Endothelial cell of umbilical vein (primary cell): ENCODE results near the gene EPN3. TPM values are rescaled to one million over a fixed set of nuclear protein-coding genes. Genes with fewer than 3 reads are reported as not detected.

Source experiments
- BruUV-seq: library from RNA; stranded (reverse); fragments of 400-500 nt; replicated peaks from 2 replicates; lab custom pipeline; 2021; lab: Mats Ljungman, UMichigan
- CTCF ChIA-PET: fragments of 300-600, 350-600 bp; sonication (Branson Sonifier 250); formaldehyde crosslinking; loops from one replicate; lab custom pipeline; 2021; ENCODE audit warnings: antibody characterized with exemption, inconsistent platforms; lab: Charles Lee
- POLR2A ChIA-PET: fragments of 300-600, 350-600 bp; sonication (Branson Sonifier 250); formaldehyde crosslinking; loops from one replicate; lab custom pipeline; 2021; ENCODE audit warnings: antibody characterized with exemption, inconsistent platforms; lab: Charles Lee
- DNase-seq: peaks from one replicate; pipeline ENCODE4 v3.0.0-alpha.2; 2011; ENCODE audit warnings: low read depth, low spot score
- FAIRE-seq: peaks from 2 replicates; lab custom pipeline; 2011; peaks lifted over from hg19 to GRCh38; lab: Jason Lieb, UNC
- H2AFZ ChIP-seq: 2 replicates; pipeline ENCODE4 v1.6.0; 2012; ENCODE audit warnings: low read depth, low read length, control low read depth, inconsistent platforms
- H3K27ac ChIP-seq: 2 replicates; pipeline ENCODE4 v1.5.1; 2011; ENCODE audit warnings: low read depth, mild to moderate bottlenecking, control low read depth, low read length, moderate library complexity; ENCODE audit not compliant: insufficient read depth
- H3K27me3 ChIP-seq, 2 experiments: 2 replicates each; pipeline versions ENCODE4 v1.6.0 to v1.6.1; 2011; ENCODE audit warnings: low read length in 2 of 2, mixed read lengths in 1 of 2; ENCODE audit not compliant: control insufficient read depth in 2 of 2, insufficient read depth in 2 of 2
- H3K36me3 ChIP-seq, 2 experiments: 2 replicates in 1 of 2; 3 replicates in 1 of 2; pipeline ENCODE4 v1.5.1; 2011; ENCODE audit warnings: low read length in 2 of 2, mild to moderate bottlenecking in 1 of 2, moderate library complexity in 1 of 2; ENCODE audit not compliant: control insufficient read depth in 2 of 2, insufficient read depth in 2 of 2; ENCODE audit errors: extremely low read depth in 1 of 2
- H3K4me1 ChIP-seq: 3 replicates; pipeline ENCODE4 v1.5.1; 2011; ENCODE audit warnings: mild to moderate bottlenecking, low read length; ENCODE audit not compliant: control insufficient read depth, insufficient read depth; ENCODE audit errors: extremely low read depth
- H3K4me2 ChIP-seq: 2 replicates; pipeline ENCODE4 v1.6.1; 2011; ENCODE audit warnings: low read length, control low read depth, mixed read lengths; ENCODE audit not compliant: insufficient read depth
- H3K4me3 ChIP-seq, 3 experiments: fragments of 200-600 bp in 1 of 3; sonication (generic), shearing (Covaris generic) in 1 of 3; replicated peaks in 1 of 3; 2 replicates each; pipeline ENCODE4 v1.5.1; 2011 to 2016; ENCODE audit warnings: control low read depth in 3 of 3, low read length in 3 of 3, mild to moderate bottlenecking in 2 of 3, inconsistent platforms in 1 of 3, low read depth in 1 of 3, moderate library complexity in 1 of 3; ENCODE audit not compliant: insufficient read depth in 1 of 3
- H3K79me2 ChIP-seq: 2 replicates; pipeline ENCODE4 v1.6.0; 2012; ENCODE audit warnings: low read length, inconsistent platforms; ENCODE audit not compliant: control insufficient read depth, insufficient read depth
- H3K9ac ChIP-seq: replicated peaks from 2 replicates; pipeline ENCODE3; 2011; ENCODE audit warnings: low read length, control low read depth; ENCODE audit not compliant: insufficient read depth; ENCODE audit errors: extremely low read depth
- H3K9me1 ChIP-seq: replicated peaks from 3 replicates; pipeline ENCODE4 v1.6.0; 2011; ENCODE audit warnings: mild to moderate bottlenecking, low read length; ENCODE audit not compliant: control insufficient read depth, insufficient read depth; ENCODE audit errors: extremely low read depth
- H3K9me3 ChIP-seq: replicated peaks from 2 replicates; pipeline ENCODE4 v1.5.1; 2012; ENCODE audit warnings: low read length, inconsistent platforms; ENCODE audit not compliant: control insufficient read depth, insufficient read depth
- H4K20me1 ChIP-seq: replicated peaks from 2 replicates; pipeline ENCODE3; 2011; ENCODE audit warnings: mild to moderate bottlenecking, low read length; ENCODE audit not compliant: control insufficient read depth, insufficient read depth; ENCODE audit errors: extremely low read depth
- CTCF ChIP-seq, 2 donors: IDR thresholded peaks; 1 replicate in 1 of 2; 2 replicates in 1 of 2; pipeline ENCODE4 v1.5.1; 2011; ENCODE audit warnings: low read length in 2 of 2, mild to moderate bottlenecking in 2 of 2, moderate library complexity in 2 of 2, control low read depth in 1 of 2, inconsistent platforms in 1 of 2, low read depth in 1 of 2; ENCODE audit not compliant: insufficient read depth in 1 of 2; ENCODE audit errors: extremely low read depth in 1 of 2
- POLR2AphosphoS5 ChIP-seq: IDR thresholded peaks from 2 replicates; pipeline ENCODE4 v1.6.1; 2012; ENCODE audit warnings: low read depth, mild to moderate bottlenecking, control low read depth, low read length, moderate library complexity; ENCODE audit not compliant: insufficient read depth
- dilution Hi-C: fragments of 300-500 bp; cut with MboI; formaldehyde crosslinking; loops from one replicate; pipeline ENCODE4 v1.15.0; 2019; ENCODE audit warnings: low sequenced_read_pairs; ENCODE audit not compliant: extremely low pct_ligation_motif_present
- intact Hi-C: fragments of 100-400 bp; cut with micrococcal nuclease; formaldehyde crosslinking; loops from one replicate; pipeline ENCODE4 v1.10.0; 2022
- polyA plus RNA-seq, 4 experiments: library from polyadenylated mRNA; depleted of rRNA in 3 of 4; stranded (reverse) in 3 of 4; unstranded in 1 of 4; fragments of >200 nt; gene quantifications; 2 replicates each; pipeline versions ENCODE4 v1.2.1 to v1.2.3, GENCODE V29; 2011 to 2012; ENCODE audit warnings: missing spikeins in 1 of 4
- total RNA-seq: library from RNA; stranded (reverse); gene quantifications from 2 replicates; pipeline ENCODE4 v1.2.3, GENCODE V29; 2021

Gene EPN3
- total and polyA plus RNA-seq, 2 donors (not counting 3 experiments of a cell fraction or from before 2014, with no cell fraction given): not detected

DNA sequence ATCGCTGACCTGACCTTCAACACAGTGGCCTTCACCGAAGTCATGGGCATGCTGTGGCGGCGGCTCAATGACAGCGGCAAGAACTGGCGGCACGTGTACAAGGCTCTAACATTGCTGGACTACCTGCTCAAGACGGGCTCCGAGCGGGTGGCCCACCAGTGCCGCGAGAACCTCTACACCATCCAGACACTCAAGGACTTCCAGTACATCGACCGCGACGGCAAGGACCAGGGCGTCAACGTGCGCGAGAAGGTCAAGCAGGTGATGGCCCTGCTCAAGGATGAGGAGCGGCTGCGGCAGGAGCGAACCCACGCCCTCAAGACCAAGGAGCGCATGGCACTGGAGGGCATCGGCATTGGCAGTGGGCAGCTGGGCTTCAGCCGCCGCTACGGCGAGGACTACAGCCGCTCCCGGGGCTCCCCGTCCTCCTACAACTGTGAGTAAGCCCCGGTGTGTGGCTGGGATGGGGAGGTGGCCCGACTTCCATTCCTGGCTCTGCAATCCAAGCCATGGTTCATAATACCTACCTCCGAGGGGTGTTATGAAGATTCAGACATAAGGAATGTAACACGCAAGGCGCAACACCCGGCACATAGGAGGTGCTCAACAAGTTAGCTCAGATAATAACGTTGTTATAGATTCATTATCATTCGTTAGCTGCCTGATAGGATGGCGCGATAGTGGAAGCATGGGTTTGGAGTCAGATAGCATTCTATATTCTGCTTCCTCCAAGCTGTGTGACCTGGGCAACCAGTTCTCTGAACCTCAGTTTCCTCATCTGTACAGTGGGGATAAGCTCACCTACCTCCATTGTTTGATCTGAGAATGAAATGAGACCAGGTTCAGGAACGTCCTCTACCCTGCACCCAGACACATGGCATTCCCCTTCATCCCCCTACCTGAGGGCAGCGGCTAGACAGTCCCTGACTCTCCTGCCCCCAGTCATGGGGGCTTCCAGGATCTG, 4.4 kb downstream of the EPN3 start:
- no peak overlapping the region for H2AFZ ChIP-seq
- no peak overlapping the region for H3K9ac ChIP-seq
- no peak overlapping the region for H3K27ac ChIP-seq
- ChIA-PET POLR2A (no interaction called here), CTCF (no interaction called here)
- no peaks in the 10 kb centered on the region for H3K36me3 ChIP-seq
- H3K9me1 ChIP-seq: no peaks in the 10 kb centered on the region
- no peak for TF ChIP-seq CTCF (IDR thresholded peaks at IDR 0.05; ENCODE audit: extremely low read depth in 1 of 2, insufficient read depth in 1 of 2, low read depth in 1 of 2, low read length in 2 of 2)
- no peak for TF ChIP-seq POLR2AphosphoS5
- dilution Hi-C loops (no loop called here), intact Hi-C loops (no loop called here)
- H3K9me3 ChIP-seq: no peaks in the 10 kb centered on the region
- no peak for FAIRE-seq
- H3K4me1 ChIP-seq: peaks cover 4% of the 10 kb centered on the region
- no peak overlapping the region for H3K4me3 ChIP-seq
- BruUV-seq: no TSS peak
- H4K20me1 ChIP-seq: no peaks in the 10 kb centered on the region
- no peaks in the 10 kb centered on the region for H3K79me2 ChIP-seq
- peaks cover 8 to 17% of the 10 kb centered on the region in 2 experiments for H3K27me3 ChIP-seq
- DNase-seq: no peak
- H3K4me2 ChIP-seq: no peak overlapping the region
